GM20000 (cell line): ENCODE data around the gene EGLN1.
"Not testable (repeated sequence)": the region's sequence is repeated elsewhere in the genome, so short reads cannot be mapped to it uniquely, and the experiment has no call there.

Experiments used
- DNase-seq: peaks from one replicate; pipeline ENCODE4 v3.0.0; 2012; ENCODE audit warnings: low spot score
- TF ChIP-seq, protein P1 (sequence below): IDR thresholded peaks from 2 replicates; pipeline ENCODE4 v1.5.1; 2012; ENCODE audit warnings: mild to moderate bottlenecking, control low read depth; ENCODE audit errors: extremely low read depth, missing control alignments

Gene EGLN1

DNA sequence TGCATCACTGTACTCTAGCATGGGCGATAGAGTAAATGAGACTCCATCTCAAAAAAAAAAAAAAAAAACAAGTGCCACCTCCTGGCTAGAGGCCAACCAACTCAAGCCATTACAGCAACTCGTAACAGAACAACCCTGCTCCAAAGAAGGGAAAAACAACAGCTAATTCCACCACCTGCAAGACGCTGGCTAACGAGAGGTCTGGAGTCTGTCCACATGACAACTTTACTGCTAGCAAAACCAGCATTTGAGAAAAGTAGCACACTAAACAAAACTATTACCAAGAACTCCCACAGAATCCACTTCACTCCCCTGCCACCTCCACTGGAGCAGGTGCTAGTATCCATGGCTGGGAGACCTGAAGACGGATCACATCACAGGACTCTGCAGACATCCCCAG, 24.1 kb upstream of the EGLN1 start:
- DNase-seq: no peak
- TF ChIP-seq, protein P1, sequence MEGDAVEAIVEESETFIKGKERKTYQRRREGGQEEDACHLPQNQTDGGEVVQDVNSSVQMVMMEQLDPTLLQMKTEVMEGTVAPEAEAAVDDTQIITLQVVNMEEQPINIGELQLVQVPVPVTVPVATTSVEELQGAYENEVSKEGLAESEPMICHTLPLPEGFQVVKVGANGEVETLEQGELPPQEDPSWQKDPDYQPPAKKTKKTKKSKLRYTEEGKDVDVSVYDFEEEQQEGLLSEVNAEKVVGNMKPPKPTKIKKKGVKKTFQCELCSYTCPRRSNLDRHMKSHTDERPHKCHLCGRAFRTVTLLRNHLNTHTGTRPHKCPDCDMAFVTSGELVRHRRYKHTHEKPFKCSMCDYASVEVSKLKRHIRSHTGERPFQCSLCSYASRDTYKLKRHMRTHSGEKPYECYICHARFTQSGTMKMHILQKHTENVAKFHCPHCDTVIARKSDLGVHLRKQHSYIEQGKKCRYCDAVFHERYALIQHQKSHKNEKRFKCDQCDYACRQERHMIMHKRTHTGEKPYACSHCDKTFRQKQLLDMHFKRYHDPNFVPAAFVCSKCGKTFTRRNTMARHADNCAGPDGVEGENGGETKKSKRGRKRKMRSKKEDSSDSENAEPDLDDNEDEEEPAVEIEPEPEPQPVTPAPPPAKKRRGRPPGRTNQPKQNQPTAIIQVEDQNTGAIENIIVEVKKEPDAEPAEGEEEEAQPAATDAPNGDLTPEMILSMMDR: no peak

DNA sequence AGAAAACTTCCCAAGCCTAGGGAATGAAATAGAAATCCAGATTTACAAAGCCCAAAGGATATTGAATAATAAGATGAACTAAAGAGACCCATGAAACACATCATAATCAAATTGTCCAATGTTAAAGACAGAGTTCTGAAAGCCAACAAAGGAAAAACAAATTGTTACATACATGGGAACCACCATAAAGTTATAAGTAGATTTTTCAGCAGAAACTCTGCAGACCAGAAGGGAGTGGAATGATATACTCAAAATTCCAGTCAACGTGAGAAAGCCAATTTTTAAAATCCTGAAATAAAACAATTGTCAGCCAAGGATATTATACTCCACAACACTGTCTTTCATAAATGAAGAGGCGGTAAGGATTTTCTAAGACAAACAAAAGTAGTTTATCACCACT, 22.0 kb upstream of the EGLN1 start:
- no peak for DNase-seq
- TF ChIP-seq, protein P1: no peak

DNA sequence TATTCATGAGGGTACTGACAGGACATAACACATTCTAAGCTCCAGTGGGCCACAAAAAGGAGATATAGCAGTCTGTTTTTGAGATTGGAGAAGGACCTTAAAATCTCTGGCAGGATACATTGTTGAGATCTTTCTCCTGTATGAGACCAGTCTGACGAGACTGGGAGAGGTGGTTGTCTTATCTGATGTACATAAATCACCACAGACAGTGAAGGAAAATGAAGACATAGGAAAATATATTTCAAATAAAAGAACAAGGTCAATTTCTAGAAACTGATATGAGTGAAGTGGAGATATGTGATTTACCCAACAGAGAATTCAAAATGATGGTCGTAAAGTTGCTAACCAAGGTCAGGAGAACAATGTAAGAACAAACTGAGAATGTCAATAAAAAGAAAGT, 21.3 kb upstream of the EGLN1 start:
- TF ChIP-seq, protein P1: no peak
- DNase-seq: no peak

DNA sequence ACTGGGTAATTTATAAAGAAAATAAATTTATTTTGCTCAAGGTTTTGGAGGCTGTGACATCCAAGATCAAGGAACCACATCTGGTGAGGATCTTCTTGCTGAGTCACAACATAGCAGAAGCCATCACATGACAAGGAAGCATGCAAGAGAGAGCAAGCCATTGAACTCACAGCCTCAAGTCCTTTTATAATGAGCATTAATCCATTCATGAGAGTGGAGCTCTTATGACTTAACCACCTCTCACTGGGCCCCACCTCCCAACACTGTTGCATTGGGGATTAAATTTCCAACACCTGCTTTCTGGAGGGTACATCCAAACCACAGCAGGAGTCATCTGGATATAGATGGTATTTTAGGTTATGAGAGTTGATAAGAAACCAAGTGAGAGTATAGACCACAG, 20.6 kb upstream of the EGLN1 start:
- TF ChIP-seq, protein P1: no peak
- DNase-seq: no peak

DNA sequence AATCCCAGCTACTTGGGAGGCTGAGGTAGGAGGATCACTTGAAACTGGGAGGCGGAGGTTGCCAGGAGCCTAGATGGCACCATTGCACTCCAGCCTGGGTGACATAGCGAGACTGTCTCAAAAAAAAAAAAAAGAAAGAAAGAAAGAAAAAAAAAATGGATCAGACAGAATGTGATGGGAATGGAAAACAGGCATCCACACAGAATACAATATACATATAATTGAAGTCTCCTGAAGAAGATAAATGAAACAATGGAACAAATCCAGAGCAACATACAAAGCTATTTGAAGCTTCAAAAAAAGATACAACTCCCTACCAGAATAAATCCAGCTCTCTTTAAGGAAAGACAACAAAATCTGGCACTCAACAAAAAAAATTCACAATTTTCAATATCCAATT, 10.9 kb upstream of the EGLN1 start:
- TF ChIP-seq, protein P1: no peak

DNA sequence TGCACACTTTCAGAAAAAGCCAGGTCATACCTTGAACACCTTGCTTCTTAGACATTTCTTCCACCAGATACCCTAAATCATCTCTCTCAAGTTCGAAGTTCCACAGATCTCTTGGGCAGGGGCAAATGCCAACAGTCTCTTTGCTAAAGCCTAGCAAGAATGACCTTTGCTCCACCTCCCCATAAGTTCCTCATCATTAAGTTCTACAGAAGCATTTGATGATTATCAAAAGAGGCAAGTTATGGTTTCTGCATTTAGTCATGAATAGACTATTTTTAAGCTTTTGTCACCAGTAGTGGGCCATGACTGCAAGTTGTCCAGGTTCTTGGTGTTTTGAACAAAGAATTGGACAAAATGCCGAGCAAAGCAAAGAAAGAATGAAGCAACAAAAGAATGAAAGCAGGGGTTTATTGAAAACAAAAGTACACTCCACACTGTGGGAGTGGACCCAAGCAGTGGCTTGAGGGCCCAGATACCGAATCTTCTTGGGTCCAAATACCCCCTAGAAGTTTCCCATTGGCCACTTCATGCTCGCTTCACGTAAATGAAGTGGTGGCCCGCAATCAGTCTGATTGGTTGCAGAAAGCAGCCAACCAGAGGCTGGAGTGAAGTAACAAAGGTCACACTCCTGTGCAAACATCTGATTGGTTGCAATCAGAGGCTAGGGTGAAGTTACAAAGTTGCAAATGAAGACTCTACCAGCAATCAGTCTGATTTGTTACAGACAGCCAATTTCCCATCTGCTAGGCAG, 9.8 kb upstream of the EGLN1 start:
- TF ChIP-seq, protein P1: no peak
- DNase-seq: no peak

More for the DNA sequence above, 10.9 kb upstream of the EGLN1 start:
- DNase-seq: no peak

DNA sequence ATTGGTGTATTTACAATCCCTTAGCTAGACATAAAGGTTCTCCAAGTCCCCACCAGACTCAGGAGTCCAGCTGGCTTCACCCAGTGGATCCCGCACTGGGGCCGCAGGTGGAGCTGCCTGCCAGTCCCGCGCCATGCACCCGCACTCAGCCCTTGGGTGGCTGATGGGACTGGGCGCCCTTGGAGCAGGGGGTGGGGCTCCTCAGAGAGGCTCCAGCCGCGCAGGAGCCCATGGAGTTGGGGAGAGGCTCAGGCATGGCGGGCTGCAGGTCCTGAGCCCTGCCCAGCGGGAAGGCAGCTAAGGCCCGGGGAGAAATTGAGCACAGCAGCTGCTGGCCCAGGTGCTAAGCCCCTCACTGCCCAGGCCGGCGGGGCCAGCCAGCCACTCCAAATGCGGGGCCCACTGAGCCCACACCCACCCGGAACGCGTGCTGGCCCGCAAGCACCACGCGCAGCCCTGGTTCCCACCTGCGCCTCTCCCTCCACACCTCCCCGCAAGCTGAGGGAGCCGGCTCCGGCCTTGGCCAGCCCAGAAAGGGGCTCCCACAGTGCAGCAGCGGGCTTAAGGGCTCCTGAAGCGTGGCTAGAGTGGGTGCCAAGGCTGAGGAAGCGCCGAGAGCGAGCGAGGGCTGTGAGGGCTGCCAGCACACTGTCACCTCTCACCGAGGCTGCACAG, 8.7 kb upstream of the EGLN1 start:
- not testable (repeated sequence) for DNase-seq
